OCI-LY1 (cell line): ENCODE results near the gene CDHR3.
"Not testable (repeated sequence)": the region's sequence is repeated elsewhere in the genome, so short reads cannot be mapped to it uniquely, and the experiment has no call there.

Source experiments
- EZH2 ChIP-seq: fragments of 200-600 bp; sonication (generic), shearing (Covaris generic); IDR thresholded peaks from 2 replicates; pipeline ENCODE4 v1.8.0; 2017; ENCODE audit warnings: borderline replicate concordance, mixed run types, mild to moderate bottlenecking, antibody characterized with exemption, low read length, moderate library complexity, mixed read lengths
- TF ChIP-seq, protein P1 (sequence below): fragments of 200-600 bp; sonication (generic), shearing (Covaris generic); IDR thresholded peaks from 2 replicates; pipeline ENCODE4 v1.5.1; 2017; ENCODE audit warnings: mild to moderate bottlenecking, antibody characterized with exemption, low read length, moderate library complexity, mixed read lengths

GRCh38 chr7:106007796-106008195, 44.7 kb downstream of the CDHR3 start:
- TF ChIP-seq, protein P1, sequence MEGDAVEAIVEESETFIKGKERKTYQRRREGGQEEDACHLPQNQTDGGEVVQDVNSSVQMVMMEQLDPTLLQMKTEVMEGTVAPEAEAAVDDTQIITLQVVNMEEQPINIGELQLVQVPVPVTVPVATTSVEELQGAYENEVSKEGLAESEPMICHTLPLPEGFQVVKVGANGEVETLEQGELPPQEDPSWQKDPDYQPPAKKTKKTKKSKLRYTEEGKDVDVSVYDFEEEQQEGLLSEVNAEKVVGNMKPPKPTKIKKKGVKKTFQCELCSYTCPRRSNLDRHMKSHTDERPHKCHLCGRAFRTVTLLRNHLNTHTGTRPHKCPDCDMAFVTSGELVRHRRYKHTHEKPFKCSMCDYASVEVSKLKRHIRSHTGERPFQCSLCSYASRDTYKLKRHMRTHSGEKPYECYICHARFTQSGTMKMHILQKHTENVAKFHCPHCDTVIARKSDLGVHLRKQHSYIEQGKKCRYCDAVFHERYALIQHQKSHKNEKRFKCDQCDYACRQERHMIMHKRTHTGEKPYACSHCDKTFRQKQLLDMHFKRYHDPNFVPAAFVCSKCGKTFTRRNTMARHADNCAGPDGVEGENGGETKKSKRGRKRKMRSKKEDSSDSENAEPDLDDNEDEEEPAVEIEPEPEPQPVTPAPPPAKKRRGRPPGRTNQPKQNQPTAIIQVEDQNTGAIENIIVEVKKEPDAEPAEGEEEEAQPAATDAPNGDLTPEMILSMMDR = not testable (repeated sequence)
- not testable (repeated sequence) for TF ChIP-seq EZH2
